SK-N-MC (cell line): ENCODE data around the gene MSI1.

ENCODE experiments used
- EZH2 ChIP-seq: fragments of 200-600 bp; sonication (generic); IDR thresholded peaks from one replicate; pipeline ENCODE4 v1.6.1; 2017; ENCODE audit warnings: antibody characterized with exemption
- FOXP2 ChIP-seq: optimal IDR thresholded peaks from 2 replicates; pipeline ENCODE3; 2011; ENCODE audit warnings: mild to moderate bottlenecking, moderate library complexity; ENCODE audit not compliant: insufficient read depth; ENCODE audit errors: extremely low read length, control extremely low read depth
- POLR2AphosphoS5 ChIP-seq: IDR thresholded peaks from 2 replicates; pipeline ENCODE4 v1.6.1; 2012; ENCODE audit warnings: mild to moderate bottlenecking, low read depth, low read length, borderline replicate concordance

DNA sequence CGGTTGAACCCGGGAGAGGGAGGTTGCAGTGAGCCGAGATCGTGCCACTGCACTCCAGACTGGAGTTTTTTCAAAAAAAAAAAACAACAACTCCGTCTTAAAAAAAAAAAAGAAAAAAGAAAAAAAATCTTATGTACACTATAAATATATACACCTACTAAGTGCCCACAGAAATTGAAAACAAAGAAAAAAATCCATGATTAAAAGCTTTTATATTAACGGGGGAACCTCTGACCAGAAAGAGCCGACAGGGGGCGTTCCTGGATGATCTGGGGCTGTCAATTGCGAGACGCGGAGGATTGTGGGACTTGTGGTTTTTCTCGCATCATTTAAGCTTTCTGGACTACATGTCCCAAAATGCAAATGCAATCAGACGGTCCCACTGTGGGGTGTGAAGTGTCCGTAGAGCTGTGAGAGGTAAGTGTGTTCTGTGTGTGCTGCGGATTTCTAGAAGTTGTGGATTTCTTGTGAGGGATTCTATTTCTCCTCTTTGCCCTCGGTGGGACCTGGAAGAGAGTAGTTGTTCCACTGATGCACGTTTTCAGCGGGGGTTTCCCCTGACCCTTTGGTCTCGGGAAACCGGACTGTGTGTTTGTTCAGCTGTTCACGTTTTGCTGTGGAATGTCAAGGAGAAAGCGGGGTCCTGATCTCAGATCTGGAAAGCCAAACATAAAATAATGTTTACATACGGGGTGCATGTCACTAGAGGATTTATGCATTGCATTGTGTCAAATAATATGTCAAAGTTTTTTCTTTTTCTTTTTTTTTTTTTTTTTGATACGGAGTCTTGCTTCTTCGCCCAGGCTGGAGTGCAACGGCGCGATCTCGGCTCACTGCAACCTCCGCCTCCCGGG, 66.8 kb downstream of the MSI1 start, which contains the start of gene SIRT4:
- TF ChIP-seq POLR2AphosphoS5 (peak; percentile 76), EZH2 (no peak), FOXP2 (no peak)
